Coronary artery (tissue), 2 donors: ENCODE results near the gene ZIC1.

Experiments used
- DNase-seq: peaks from one replicate; pipeline ENCODE4 v3.0.0-alpha.2; 2017; ENCODE audit warnings: low spot score
- H3K27ac ChIP-seq, 2 donors: fragments of 200-600 bp; sonication (generic); one replicate each; pipeline ENCODE4 v1.5.1; 2016 to 2019
- H3K4me3 ChIP-seq: fragments of 200-600 bp; sonication (generic); 2 replicates; pipeline ENCODE4 v1.5.1; 2016; ENCODE audit warnings: mild to moderate bottlenecking, moderate library complexity
- CTCF ChIP-seq: fragments of 200-600 bp; sonication (generic); IDR thresholded peaks from one replicate; pipeline ENCODE4 v1.5.1; 2019; ENCODE audit warnings: antibody characterized with exemption

ZIC1 gene

GRCh38 chr3:147406028-147406931 is 2.9 kb upstream of the ZIC1 start, which contains the start of gene ZIC4:
TSS of gene ZIC4 (minus strand) at chr3:147406543. CDS start at chr3:147402797, 3,746 bp downstream.
- Histone ChIP-seq H3K27ac (no peak within 1 kb of the TSS), H3K4me3 (peak within 1 kb of the TSS; percentile 37)
- peak; percentile 71 for DNase-seq
- no peak for TF ChIP-seq CTCF

GRCh38 chr3:147407114-147407497 is 2.1 kb upstream of the ZIC1 start:
- TF ChIP-seq CTCF = no peak
- H3K27ac ChIP-seq = no peak overlapping the region
- peak overlapping the region; percentile 37 for H3K4me3 ChIP-seq
- peak; percentile 38 for DNase-seq

GRCh38 chr3:147407498-147408187 is 1.5 kb upstream of the ZIC1 start:
- no peak overlapping the region for H3K27ac ChIP-seq
- no peak for DNase-seq
- peak overlapping the region; percentile 37 for H3K4me3 ChIP-seq
- no peak for TF ChIP-seq CTCF

GRCh38 chr3:147408188-147409100 is 721 bp upstream of the ZIC1 start:
- DNase-seq = no peak
- Histone ChIP-seq H3K27ac (no peak overlapping the region), H3K4me3 (no peak overlapping the region)
- TF ChIP-seq CTCF = no peak

- Histone ChIP-seq H3K27ac (no peak overlapping the region), H3K4me3 (peak overlapping the region; percentile 65)
- no peak for DNase-seq
- no peak for TF ChIP-seq CTCF
Observed at GRCh38 chr3:147410116-147410525, 956 bp downstream of the ZIC1 start.

GRCh38 chr3:147410526-147411237 is 1.5 kb downstream of the ZIC1 start:
- Histone ChIP-seq H3K27ac (no peak overlapping the region), H3K4me3 (peak overlapping the region; percentile 65)
- TF ChIP-seq CTCF = no peak
- no peak for DNase-seq
